HG02763 (cell line): Measurements from ENCODE around the gene CORO7.
"Not testable (repeated sequence)": the region's sequence is repeated elsewhere in the genome, so short reads cannot be mapped to it uniquely, and the experiment has no call there.

Experiments
- ATAC-seq: cut with Tn5 transposase; IDR thresholded peaks from one replicate; pipeline ENCODE4 v1.9.1; 2021; ENCODE audit warnings: mild to moderate bottlenecking, moderate library complexity; ENCODE audit not compliant: unreplicated experiment

Gene CORO7

GRCh38 chr16:4340443-4340842 is 76.0 kb downstream of the CORO7 start:
- no peak for ATAC-seq

- ATAC-seq = no peak
Observed at GRCh38 chr16:4339909-4340308, 76.5 kb downstream of the CORO7 start.

- no peak for ATAC-seq
Observed at GRCh38 chr16:4339455-4339854, 76.9 kb downstream of the CORO7 start.

- no peak for ATAC-seq
Observed at GRCh38 chr16:4338712-4339299, 77.6 kb downstream of the CORO7 start.

- no peak for ATAC-seq
Observed at GRCh38 chr16:4338125-4338582, 78.2 kb downstream of the CORO7 start.

DNA sequence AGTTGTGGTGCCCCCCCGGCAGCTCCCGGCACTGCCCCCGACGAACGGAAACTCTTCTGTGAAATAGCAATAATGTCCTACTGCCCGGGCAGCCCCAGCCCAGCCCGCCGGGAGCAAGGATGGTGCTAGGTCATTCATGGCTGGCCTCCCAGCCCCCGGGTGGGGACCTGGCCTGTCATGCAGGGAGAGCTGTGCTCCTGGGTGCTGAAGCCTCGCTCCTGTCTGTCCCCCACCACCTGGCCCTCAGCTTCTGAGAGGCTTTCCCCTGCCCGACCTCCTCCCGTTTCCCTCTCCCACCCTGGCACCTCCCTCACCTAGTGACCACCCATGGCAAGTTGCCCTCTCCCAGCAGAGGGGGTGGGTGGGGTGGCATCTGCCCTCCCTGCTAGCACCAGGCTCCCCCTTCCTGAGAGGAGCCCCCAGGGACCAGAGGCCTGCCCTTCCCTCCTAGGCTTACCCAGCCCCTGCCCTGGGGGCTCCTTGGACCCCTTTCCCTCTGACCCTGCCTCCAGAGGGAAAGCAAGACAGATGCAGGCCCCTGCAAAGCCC is 78.8 kb downstream of the CORO7 start:
- no peak for ATAC-seq

DNA sequence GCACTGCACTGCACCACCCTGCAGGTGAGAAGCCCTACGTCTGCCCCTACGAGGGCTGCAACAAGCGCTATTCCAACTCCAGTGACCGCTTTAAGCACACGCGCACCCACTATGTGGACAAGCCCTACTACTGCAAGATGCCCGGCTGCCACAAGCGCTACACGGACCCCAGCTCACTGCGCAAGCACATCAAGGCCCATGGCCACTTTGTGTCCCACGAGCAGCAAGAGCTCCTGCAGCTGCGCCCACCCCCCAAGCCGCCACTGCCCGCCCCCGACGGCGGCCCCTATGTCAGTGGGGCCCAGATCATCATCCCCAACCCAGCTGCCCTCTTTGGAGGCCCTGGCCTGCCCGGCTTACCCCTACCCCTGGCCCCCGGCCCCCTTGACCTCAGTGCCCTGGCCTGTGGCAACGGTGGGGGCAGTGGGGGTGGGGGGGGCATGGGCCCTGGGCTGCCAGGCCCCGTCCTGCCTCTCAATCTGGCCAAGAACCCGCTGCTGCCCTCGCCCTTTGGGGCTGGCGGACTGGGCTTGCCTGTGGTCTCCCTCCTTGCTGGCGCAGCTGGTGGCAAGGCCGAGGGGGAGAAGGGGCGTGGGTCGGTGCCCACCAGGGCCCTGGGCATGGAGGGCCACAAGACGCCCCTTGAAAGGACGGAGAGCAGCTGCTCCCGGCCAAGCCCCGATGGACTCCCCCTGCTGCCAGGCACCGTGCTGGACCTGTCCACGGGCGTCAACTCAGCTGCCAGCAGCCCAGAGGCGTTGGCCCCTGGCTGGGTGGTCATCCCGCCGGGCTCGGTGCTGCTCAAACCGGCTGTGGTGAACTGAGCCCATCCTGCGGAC is 79.5 kb downstream of the CORO7 start:
- ATAC-seq = no peak

GRCh38 chr16:4334724-4335495 is 81.5 kb downstream of the CORO7 start:
- ATAC-seq = no peak

GRCh38 chr16:4333714-4334113 is 82.7 kb downstream of the CORO7 start:
- ATAC-seq = not testable (repeated sequence)

DNA sequence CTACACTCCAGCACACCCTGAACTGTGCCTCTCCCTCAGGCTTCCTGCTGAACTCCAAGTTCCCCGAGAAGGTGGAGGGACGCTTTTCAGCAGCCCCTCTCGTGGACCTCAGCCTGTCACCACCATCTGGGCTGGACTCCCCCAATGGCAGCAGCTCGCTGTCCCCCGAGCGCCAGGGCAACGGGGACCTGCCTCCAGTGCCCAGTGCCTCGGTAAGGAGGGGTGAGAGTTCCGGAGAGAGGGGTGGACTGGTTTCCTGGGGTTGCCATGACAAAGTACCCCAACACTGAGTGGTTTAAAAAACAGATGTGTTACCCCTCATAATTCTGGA is 83.1 kb downstream of the CORO7 start:
- ATAC-seq = no peak

GRCh38 chr16:4332623-4333307 is 83.6 kb downstream of the CORO7 start:
- ATAC-seq = no peak

GRCh38 chr16:4332083-4332482 is 84.3 kb downstream of the CORO7 start:
- no peak for ATAC-seq

- ATAC-seq = no peak
Observed at GRCh38 chr16:4330277-4330874, 86.0 kb downstream of the CORO7 start.

DNA sequence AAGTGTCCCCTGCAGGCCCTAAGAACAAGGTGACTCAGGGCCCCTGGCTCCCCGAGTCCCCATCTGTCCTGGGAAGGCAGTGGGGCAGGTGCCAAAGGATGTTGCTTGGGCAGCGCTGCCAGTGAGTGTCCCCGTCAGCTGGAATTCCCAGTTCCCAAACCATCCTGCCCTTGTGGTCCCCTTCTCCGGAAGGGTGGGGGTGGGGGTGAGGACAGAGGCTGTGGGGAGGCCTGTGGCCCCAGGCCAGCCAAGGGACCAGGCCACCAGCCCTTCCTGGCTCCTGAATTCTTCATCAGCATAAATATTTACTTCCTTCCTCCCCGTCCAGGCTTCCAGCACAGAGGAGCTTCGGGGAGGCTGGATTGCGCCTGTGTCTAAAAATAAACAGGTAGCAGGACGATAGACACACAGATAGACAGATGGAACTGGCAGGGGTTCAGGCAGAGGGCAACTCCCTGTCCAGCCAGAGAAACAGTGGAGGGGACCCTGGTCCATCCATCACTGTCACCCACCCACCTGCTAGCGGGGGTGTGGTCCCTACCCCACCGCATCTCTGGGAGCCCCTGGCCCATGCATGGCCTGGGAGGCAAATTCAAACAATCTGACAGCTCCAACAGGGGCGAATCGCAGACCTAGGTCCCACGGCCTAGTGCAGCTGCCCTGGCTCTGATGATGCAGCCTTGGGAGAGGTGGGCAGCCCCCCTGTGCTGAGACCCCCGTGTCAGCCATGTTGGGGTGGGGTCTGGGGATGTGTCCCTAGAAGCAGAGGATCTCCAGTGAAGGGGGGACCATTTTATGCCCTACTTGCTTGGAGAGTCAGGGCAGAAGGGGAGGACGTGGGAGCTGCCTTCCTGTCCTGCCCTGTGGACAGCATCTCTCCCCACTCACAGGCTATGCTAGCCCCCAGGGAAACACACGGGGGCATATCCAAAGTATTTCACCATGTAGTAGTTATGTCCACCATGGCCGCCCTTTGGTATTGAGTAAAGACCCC is 87.3 kb downstream of the CORO7 start:
- ATAC-seq = no peak

- ATAC-seq = no peak
Observed at GRCh38 chr16:4328046-4328781, 88.2 kb downstream of the CORO7 start.

- ATAC-seq = no peak
Observed at GRCh38 chr16:4327386-4328045, 88.9 kb downstream of the CORO7 start.

DNA sequence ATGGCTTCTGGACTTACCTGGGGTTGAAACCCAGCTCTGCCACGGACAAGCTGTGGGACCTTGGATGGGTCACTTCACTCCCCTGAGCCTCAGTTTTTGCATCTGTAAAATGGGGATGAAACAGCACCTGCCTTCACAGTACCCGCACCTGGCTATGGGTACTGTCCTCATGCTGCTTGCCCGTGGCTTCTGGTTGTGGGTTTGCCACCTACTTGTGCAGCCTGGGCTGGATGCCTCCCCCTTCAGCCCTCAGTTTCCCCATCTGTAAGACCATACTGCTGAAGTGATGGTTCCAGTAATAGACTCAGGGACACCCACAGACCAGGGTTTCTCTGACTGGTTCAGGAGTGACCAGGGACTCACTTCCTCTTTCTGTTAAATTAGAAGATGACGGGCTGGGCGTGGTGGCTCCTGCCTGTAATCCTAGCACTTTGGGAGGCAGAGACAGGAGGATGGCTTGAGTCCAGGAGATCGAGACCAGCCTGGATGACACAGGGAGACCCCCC is 91.1 kb downstream of the CORO7 start:
- ATAC-seq = no peak
